ENCODE data around the gene STARD8.

The STARD8 gene

GRCh38 chrX:68754406-68754805 is 106.9 kb downstream of the STARD8 start:
- no peak for DNase-seq

GRCh38 chrX:68755616-68756125 is 108.2 kb downstream of the STARD8 start:
- DNase-seq, result no peak

GRCh38 chrX:68757331-68757730 is 109.9 kb downstream of the STARD8 start:
- no peak for DNase-seq

- no peak for DNase-seq
Measured at GRCh38 chrX:68757731-68758130, 110.3 kb downstream of the STARD8 start.

GRCh38 chrX:68758671-68759070 is 111.2 kb downstream of the STARD8 start:
- DNase-seq, result no peak

- DNase-seq, result no peak
Measured at GRCh38 chrX:68761086-68761485, 113.6 kb downstream of the STARD8 start.

- DNase-seq, result no peak
Measured at GRCh38 chrX:68762766-68763165, 115.3 kb downstream of the STARD8 start.

GRCh38 chrX:68763481-68763880 is 116.0 kb downstream of the STARD8 start:
- DNase-seq, result no peak
